Osteocyte (in vitro differentiated cells): ENCODE measurements around the gene TOM1L1. TPM values are rescaled to one million over a fixed set of nuclear protein-coding genes. Genes with fewer than 3 reads are reported as not detected.

Source experiments
- DNase-seq: peaks from one replicate; pipeline ENCODE4 v3.0.0; 2021; ENCODE audit warnings: mixed read lengths; ENCODE audit not compliant: unreplicated experiment; ENCODE audit errors: extremely low spot score
- H3K27ac Mint-ChIP-seq: one replicate; pipeline ENCODE4 v1.8.0; 2021; ENCODE audit warnings: mild to moderate bottlenecking, mixed read lengths; ENCODE audit not compliant: unreplicated experiment
- H3K27me3 Mint-ChIP-seq: one replicate; pipeline ENCODE4 v1.8.0; 2021; ENCODE audit warnings: mixed read lengths; ENCODE audit not compliant: unreplicated experiment
- H3K36me3 Mint-ChIP-seq: one replicate; pipeline ENCODE4 v1.8.0; 2021; ENCODE audit warnings: mixed read lengths; ENCODE audit not compliant: unreplicated experiment
- H3K4me1 Mint-ChIP-seq: one replicate; pipeline ENCODE4 v1.8.0; 2021; ENCODE audit warnings: mixed read lengths; ENCODE audit not compliant: unreplicated experiment
- H3K4me3 Mint-ChIP-seq: one replicate; pipeline ENCODE4 v1.8.0; 2021; ENCODE audit warnings: mild to moderate bottlenecking, moderate library complexity, mixed read lengths; ENCODE audit not compliant: unreplicated experiment
- H3K9me3 Mint-ChIP-seq: one replicate; pipeline ENCODE4 v1.8.0; 2021; ENCODE audit warnings: mixed read lengths; ENCODE audit not compliant: unreplicated experiment
- CTCF ChIP-seq: fragments of 200-600 bp; sonication (generic); IDR thresholded peaks from 2 replicates; pipeline ENCODE4 v1.5.0; 2021; ENCODE audit warnings: antibody characterized with exemption, mild to moderate bottlenecking, moderate library complexity
- total RNA-seq: library from RNA; stranded (reverse); gene quantifications from 2 replicates; pipeline ENCODE4 v1.2.1, GENCODE V29; 2021

The TOM1L1 gene
- total RNA-seq, 1 donor from 2014 or later = 33.9 TPM

DNA sequence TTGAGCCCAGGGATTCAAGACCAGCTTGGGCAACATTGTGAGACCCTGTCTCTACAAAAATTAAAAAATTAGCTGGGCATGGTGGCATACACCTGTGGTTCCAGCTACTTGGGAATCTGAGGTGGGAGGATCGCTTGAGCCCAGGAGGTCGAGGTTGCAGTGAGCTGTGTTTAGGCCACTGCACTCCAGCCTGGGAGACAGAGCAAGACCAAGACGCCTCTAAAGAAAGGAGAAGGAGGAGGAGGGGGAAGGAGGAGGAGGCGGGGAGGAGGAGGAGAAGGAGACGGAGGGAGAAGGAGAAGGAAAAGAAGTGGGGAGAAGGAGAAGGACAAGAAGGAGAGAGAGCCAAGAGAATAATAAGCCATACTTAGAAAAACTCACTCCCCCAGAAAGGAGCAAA is 103.8 kb downstream of the TOM1L1 start:
- H3K4me3 Mint-ChIP-seq = no peak overlapping the region
- peaks cover 4% of the 10 kb centered on the region for H3K9me3 Mint-ChIP-seq
- no peaks in the 10 kb centered on the region for H3K4me1 Mint-ChIP-seq
- peaks cover 20% of the 10 kb centered on the region for H3K36me3 Mint-ChIP-seq
- H3K27me3 Mint-ChIP-seq = no peaks in the 10 kb centered on the region
- TF ChIP-seq CTCF = no peak
- DNase-seq = no peak
- no peak overlapping the region for H3K27ac Mint-ChIP-seq

GRCh38 chr17:55005520-55005919 is 104.9 kb downstream of the TOM1L1 start:
- no peaks in the 10 kb centered on the region for H3K4me1 Mint-ChIP-seq
- H3K27me3 Mint-ChIP-seq = no peaks in the 10 kb centered on the region
- H3K4me3 Mint-ChIP-seq = no peak overlapping the region
- DNase-seq = no peak
- H3K27ac Mint-ChIP-seq = no peak overlapping the region
- peaks cover 4% of the 10 kb centered on the region for H3K9me3 Mint-ChIP-seq
- TF ChIP-seq CTCF = peak; percentile 34
- peaks cover 20% of the 10 kb centered on the region for H3K36me3 Mint-ChIP-seq

Other genes starting within 250 kb of the TOM1L1 start
- gene COX11, start 67.8 kb downstream of the TOM1L1 start, total RNA-seq = 47.4 and 57.8 TPM in 2 replicates
- gene STXBP4, start 67.9 kb downstream of the TOM1L1 start, total RNA-seq = 19.9 and 20.8 TPM in 2 replicates